Heart left ventricle (tissue), 16 donors: Measurements from ENCODE around the gene STAT3. TPM values are rescaled to one million over a fixed set of nuclear protein-coding genes. Genes with fewer than 3 reads are reported as not detected.
A peak's percentile ranks its signal among the peaks of the same experiment; 100 is the strongest.

ENCODE experiments used
- ATAC-seq, 4 donors: fragments of 200-7000 bp; cut with Tn5 transposase; one replicate each; pipeline ENCODE4 v1.9.1; 2020 to 2022; ENCODE audit warnings: moderate library complexity in 4 of 4, mild to moderate bottlenecking in 3 of 4, moderate number of reproducible peaks in 1 of 4
- DNase-seq, 5 donors: peaks; one replicate each; pipeline ENCODE4 v3.0.0-alpha.2; 2020
- H3K27ac ChIP-seq, 12 donors: fragments of 200-600 bp; sonication (generic) in 4 of 12; one replicate each; pipeline versions ENCODE4 v1.5.0 to v1.8.0; 2016 to 2022; ENCODE audit warnings: mild to moderate bottlenecking in 2 of 12
- H3K27me3 ChIP-seq, 9 donors: fragments of 200-600 bp; sonication (generic) in 2 of 9; one replicate each; pipeline versions ENCODE4 v1.5.1 to v1.8.0; 2016 to 2022; ENCODE audit warnings: mild to moderate bottlenecking in 3 of 9
- H3K36me3 ChIP-seq, 9 donors: fragments of 200-600 bp; sonication (generic) in 2 of 9; one replicate each; pipeline versions ENCODE4 v1.5.0 to v1.8.0; 2018 to 2022; ENCODE audit warnings: mild to moderate bottlenecking in 2 of 9
- H3K4me1 ChIP-seq, 12 donors: fragments of 200-600 bp; sonication (generic) in 4 of 12; one replicate each; pipeline versions ENCODE4 v1.5.0 to v1.8.0; 2016 to 2022; ENCODE audit warnings: mild to moderate bottlenecking in 3 of 12
- H3K4me3 ChIP-seq, 12 donors: fragments of 200-600 bp; sonication (generic) in 4 of 12; one replicate each; pipeline versions ENCODE4 v1.5.0 to v1.8.0; 2017 to 2022; ENCODE audit warnings: mild to moderate bottlenecking in 9 of 12, moderate library complexity in 4 of 12
- H3K9me3 ChIP-seq, 12 donors: fragments of 200-600 bp; sonication (generic) in 4 of 12; one replicate each; pipeline versions ENCODE4 v1.5.0 to v1.8.0; 2016 to 2022; ENCODE audit warnings: mild to moderate bottlenecking in 1 of 12
- CTCF ChIP-seq, 12 donors: fragments of 200-600 bp; sonication (generic) in 4 of 12; IDR thresholded peaks; one replicate each; pipeline versions ENCODE4 v1.5.0 to v1.8.0; 2018 to 2022; ENCODE audit warnings: antibody characterized with exemption in 12 of 12, mild to moderate bottlenecking in 5 of 12
- POLR2A ChIP-seq, 2 donors: fragments of 450-650 bp; IDR thresholded peaks; one replicate each; pipeline ENCODE4 v1.6.1; 2017; ENCODE audit warnings: antibody characterized with exemption in 2 of 2, mild to moderate bottlenecking in 2 of 2, moderate library complexity in 2 of 2
- WGBS, 4 donors: extraction: QIAGEN DNeasy Blood & Tissue Kit in 2 of 4; methylation state at CpG; one replicate each; pipeline versions ENCODE4 v1.1.5 to v1.1.7; 2013 to 2018; 5-methylcytosine and 5-hydroxymethylcytosine counted together
- intact Hi-C, 10 donors: fragments of 100-400 bp; cut with DNase I; formaldehyde crosslinking; loops; one replicate each; pipeline versions ENCODE4 v1.11.1 to v1.14.2; 2022
- long read RNA-seq, 3 donors: library from polyadenylated mRNA; unstranded; transcript quantifications; one replicate each; pipeline ENCODE4 v2.0.0, GENCODE V29; 2020 to 2021
- polyA plus RNA-seq, 2 donors: library from polyadenylated mRNA; stranded (reverse); fragments of 200-250 nt; gene quantifications; one replicate each; pipeline ENCODE4 v1.2.3, GENCODE V29; 2013
- total RNA-seq, 9 donors: library from RNA; depleted of rRNA in 2 of 9; stranded (reverse); fragments of >200 nt in 2 of 9; fragmentation: NEBNext Ultra II Directional in 3 of 9; extraction: Animal tissue kit (Norgen Biotek cat#: 25700) in 3 of 9; gene quantifications; one replicate each; pipeline versions ENCODE4 v1.1.0 to v1.2.4, GENCODE V29; 2016 to 2023
- donor health status: ischemic (EF 13 %, LVEDD 7.1; RV severe dilation, severe dysfunction).
- donor health status: healthy with polysubstance abuse.
- donor health status: DM: no; HTN: yes; CAD: no.
- donor health status: DM: no; HTN: no; CAD: no.
- donor health status: ischemic (EF 25% LVEDD 6.9; RV normal size, moderate dysfunction).
- donor health status: ischemic (EF 25% LVEDD 5.7; RV mildly dilated, moderate dysfunction).
- donor health status: healthy.
- donor health status: DM: yes; HTN: yes; CAD: no.
- donor health status: ischemic (EF 35%, LVEDD 5.7; RV mildly dilated, moderate dysfunction).
- donor health status: nonischemic (EF 11% LVEDD 7.7; RV severe dilation, severe dysfunction).
- donor health status: DM: yes; HTN: yes; CAD: no.
- donor health status: PGD.
- donor health status: ischemic (EF 29% LVEDD 5.4; RV normal size, mild dysfunction).
- donor health status: nonischemic (EF 23%, LVEDD 6.1; RV moderate dilation, normal function).

The STAT3 gene
- total RNA-seq (100 to 1,000 TPM; 111 to 614 (median 148) TPM), polyA plus RNA-seq (100 to 1,000 TPM in 1 of 2 donors, 10 to 100 TPM in 1; 36.0 to 152 TPM)
- long read RNA-seq, donor 1, full-length matches to known transcripts = 90 of 191 reads
- long read RNA-seq, donor 1, partial matches to known transcripts = 36 of 191 reads
- long read RNA-seq, donor 1, other reads (novel, unspliced or antisense) = 65 of 191 reads
- long read RNA-seq, donor 2, full-length matches to known transcripts = 355 of 725 reads
- long read RNA-seq, donor 2, partial matches to known transcripts = 163 of 725 reads
- long read RNA-seq, donor 2, other reads (novel, unspliced or antisense) = 207 of 725 reads
- long read RNA-seq, donor 3, full-length matches to known transcripts = 139 of 274 reads
- long read RNA-seq, donor 3, partial matches to known transcripts = 42 of 274 reads
- long read RNA-seq, donor 3, other reads (novel, unspliced or antisense) = 93 of 274 reads

DNA sequence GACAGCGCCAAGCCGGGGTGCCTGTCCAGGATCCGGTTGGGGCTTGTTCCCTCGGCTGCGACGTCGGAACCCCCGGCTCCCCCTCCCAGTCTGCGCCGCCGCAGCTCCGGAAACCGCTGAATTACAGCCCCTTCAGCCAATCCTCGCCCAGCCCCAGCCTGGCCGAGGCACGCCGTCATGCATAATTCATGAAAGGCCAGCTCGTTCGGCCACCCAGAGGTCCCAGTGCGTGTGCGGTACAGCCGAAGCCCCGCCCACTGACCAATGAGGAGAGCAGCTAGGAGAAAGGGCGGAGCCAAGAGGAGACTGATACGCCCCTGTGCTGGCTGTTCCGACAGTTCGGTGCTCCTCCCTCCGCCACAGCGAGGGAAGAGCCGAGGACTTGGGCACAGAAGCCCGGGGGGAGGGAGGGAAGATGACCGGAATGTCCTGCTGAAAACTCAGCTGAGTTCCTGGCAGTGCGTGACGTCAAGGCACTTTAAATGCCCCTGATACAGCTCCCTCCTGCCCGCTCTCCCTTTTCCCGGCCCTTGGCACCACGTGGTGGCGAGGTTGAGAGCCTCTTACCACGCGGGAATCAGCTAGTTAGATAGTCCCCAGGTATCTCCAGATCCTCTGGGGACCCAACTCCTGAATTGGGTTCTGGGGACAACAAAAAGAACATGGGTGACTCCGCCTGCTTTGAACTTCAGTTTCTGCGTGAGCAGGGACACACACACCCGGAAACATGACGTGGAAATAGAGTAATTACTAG, at the start of gene STAT3:
STAT3 (minus strand) TSS at position 62 of the 754 bp plus-strand sequence. CDS start 39,926 bp downstream, outside the sequence.
- H3K27me3 ChIP-seq = no peaks in the 10 kb centered on the region
- peaks cover 0 to 14% (median 0%) of the 10 kb centered on the region in 9 donors for H3K36me3 ChIP-seq
- ATAC-seq = peak; percentile 95 to 99 (median 98)
- H3K4me1 ChIP-seq = peaks cover 3 to 49% (median 24%) of the 10 kb centered on the region in 12 donors
- no peaks in the 10 kb centered on the region for H3K9me3 ChIP-seq
- H3K27ac ChIP-seq = peak within 1 kb of the TSS; percentile 96 to 100 (median 99)
- DNase-seq = peak; percentile 100
- intact Hi-C loops = loop anchor here in 7 of 10 donors (2.0 to 5.0 kb wide), 3 partner anchors 18 to 66 kb away; no protein-coding TSS in a partner anchor
- peak within 1 kb of the TSS; percentile 76 to 100 (median 89) for H3K4me3 ChIP-seq
- 0% methylated on average over 30 to 44 of the region's 44 CpGs for WGBS, 4 donors
- peak in 2 of 12 donors; percentile 11 to 25 for TF ChIP-seq CTCF (IDR thresholded peaks at IDR 0.05)
- peak in 1 of 2 donors; percentile 98 for TF ChIP-seq POLR2A (IDR thresholded peaks at IDR 0.05)

DNA sequence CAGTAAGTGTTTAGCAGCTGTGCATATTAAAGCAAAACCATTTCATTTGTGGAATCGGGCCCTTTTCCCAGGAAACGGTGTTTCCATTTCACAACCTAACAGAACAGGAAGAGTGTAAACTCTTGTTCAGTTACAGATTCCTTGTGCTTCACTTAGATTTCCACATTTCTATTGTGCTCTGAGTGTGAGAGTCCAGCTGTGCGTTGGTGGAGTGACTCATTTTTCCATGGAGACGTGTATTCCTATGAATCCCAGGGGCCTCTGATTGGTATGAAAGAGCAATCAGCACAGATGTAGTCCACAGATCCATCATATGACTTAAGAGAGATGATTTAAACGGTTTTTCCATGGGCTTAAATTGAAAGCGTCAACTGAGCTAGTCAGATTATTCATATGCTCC, 48.1 kb upstream of the STAT3 start:
- WGBS, 4 donors = 40 to 60% (median 45%) methylated on average over 6 of the region's 6 CpGs
- H3K4me1 ChIP-seq = peaks cover 0 to 30% (median 19%) of the 10 kb centered on the region in 12 donors
- peak overlapping the region in 3 of 12 donors; percentile 1 to 8 (median 5) for H3K4me3 ChIP-seq
- intact Hi-C loops = loop anchor here in 1 of 10 donors (5.0 kb wide), 1 partner anchor 81 kb away; no protein-coding TSS in a partner anchor
- no peaks in the 10 kb centered on the region for H3K9me3 ChIP-seq
- H3K36me3 ChIP-seq = no peaks in the 10 kb centered on the region
- peak in 4 of 5 donors; percentile 60 to 77 (median 68) for DNase-seq
- TF ChIP-seq POLR2A (IDR thresholded peaks at IDR 0.05) = no peak
- no peak for TF ChIP-seq CTCF (IDR thresholded peaks at IDR 0.05)
- H3K27ac ChIP-seq = peak overlapping the region; percentile 59 to 95 (median 80)
- peak; percentile 90 to 99 (median 98) for ATAC-seq
- no peaks in the 10 kb centered on the region for H3K27me3 ChIP-seq

DNA sequence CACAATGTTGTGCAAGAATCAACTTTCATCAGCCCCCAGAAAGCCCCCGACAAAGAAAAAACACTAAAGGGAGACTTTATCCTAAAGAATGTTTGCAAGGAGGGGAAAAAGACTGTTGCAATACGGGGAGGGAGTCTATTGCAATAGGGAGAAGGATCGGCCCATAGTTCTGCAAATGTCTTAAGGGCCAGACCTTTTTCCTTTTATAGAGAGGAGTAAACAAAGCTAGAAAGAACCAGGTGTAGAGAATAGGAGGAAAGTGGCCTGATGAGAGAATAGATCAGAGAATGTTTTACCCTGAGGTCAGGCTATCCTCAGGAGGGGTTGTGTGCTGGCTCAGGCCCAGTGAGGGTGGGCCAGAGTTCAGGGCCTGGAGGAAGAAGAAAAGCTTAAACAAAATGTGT, 43.5 kb upstream of the STAT3 start:
- H3K27me3 ChIP-seq = no peaks in the 10 kb centered on the region
- no peak for DNase-seq
- no peaks in the 10 kb centered on the region for H3K36me3 ChIP-seq
- H3K27ac ChIP-seq = peak overlapping the region in 5 of 12 donors; percentile 3 to 43 (median 30)
- TF ChIP-seq POLR2A (IDR thresholded peaks at IDR 0.05) (no peak), CTCF (IDR thresholded peaks at IDR 0.05) (no peak)
- no peak overlapping the region for H3K4me3 ChIP-seq
- WGBS, 4 donors = 45 to 50% (median 47%) methylated on average over 3 of the region's 3 CpGs
- intact Hi-C loops = loop anchor here in 1 of 10 donors (5.0 kb wide), 1 partner anchor 96 kb away; no protein-coding TSS in a partner anchor
- no peaks in the 10 kb centered on the region for H3K9me3 ChIP-seq
- H3K4me1 ChIP-seq = peaks cover 0 to 47% (median 17%) of the 10 kb centered on the region in 12 donors
- ATAC-seq = no peak
